ENCODE results near the gene TNFRSF14.

GRCh38 chr1:2580691-2581090 lies 24.5 kb downstream of the TNFRSF14 start:
- no peak for TF ChIP-seq POLR2AphosphoS5 (IDR thresholded peaks at IDR 0.05; ENCODE audit: low read depth, low read length)
- no peak for TF ChIP-seq POLR2A (IDR thresholded peaks at IDR 0.05; ENCODE audit: low read depth, low read length)
- no peak for TF ChIP-seq TAF1 (IDR thresholded peaks at IDR 0.05; ENCODE audit: low read depth, low read length)
